WTC11 (cell line): ENCODE measurements around the gene CPAMD8. TPM values are rescaled to one million over a fixed set of nuclear protein-coding genes. Genes with fewer than 3 reads are reported as not detected.

Source experiments
- ATAC-seq: fragments of 200-7000 bp; cut with Tn5 transposase; 2 replicates; pipeline ENCODE4 v1.10.0; 2021; ENCODE audit warnings: mild to moderate bottlenecking, moderate library complexity
- CTCF ChIA-PET: fragments of 300-600 bp; sonication (Branson Sonifier 250); formaldehyde crosslinking; loops from one replicate; lab custom pipeline; 2021; ENCODE audit warnings: antibody characterized with exemption; lab: Charles Lee
- POLR2A ChIA-PET: fragments of 350-600 bp; sonication (Branson Sonifier 250); formaldehyde crosslinking; loops from one replicate; lab custom pipeline; 2021; ENCODE audit warnings: antibody characterized with exemption; lab: Charles Lee
- DNase-seq: peaks from one replicate; pipeline ENCODE4 v3.0.0; 2021; ENCODE audit warnings: low spot score
- H3K27ac Mint-ChIP-seq: 2 replicates; pipeline ENCODE4 v1.8.0; 2021; ENCODE audit warnings: mixed read lengths
- H3K27me3 Mint-ChIP-seq: 2 replicates; pipeline ENCODE4 v1.8.0; 2021; ENCODE audit warnings: low read depth, mild to moderate bottlenecking, moderate library complexity, mixed read lengths
- H3K36me3 Mint-ChIP-seq: 2 replicates; pipeline ENCODE4 v1.8.0; 2021; ENCODE audit warnings: mixed read lengths
- H3K4me1 Mint-ChIP-seq: 2 replicates; pipeline ENCODE4 v1.8.0; 2022; ENCODE audit warnings: mixed read lengths
- H3K4me3 Mint-ChIP-seq: 2 replicates; pipeline ENCODE4 v1.8.0; 2021; ENCODE audit warnings: mild to moderate bottlenecking, moderate library complexity, mixed read lengths
- H3K9me3 Mint-ChIP-seq: 2 replicates; pipeline ENCODE4 v1.8.0; 2021; ENCODE audit warnings: mixed read lengths
- ARID4B ChIP-seq: sonication (generic); formaldehyde crosslinking; IDR thresholded peaks from 2 replicates; pipeline ENCODE4 v1.8.0; 2023; ENCODE audit warnings: missing genetic modification reagents, mild to moderate bottlenecking, borderline replicate concordance
- ATF6 ChIP-seq: sonication (generic); formaldehyde crosslinking; IDR thresholded peaks from 2 replicates; pipeline ENCODE4 v1.8.1; 2023; ENCODE audit warnings: mild to moderate bottlenecking, missing genetic modification reagents
- CDX4 ChIP-seq: fragments of 250-450 bp; sonication (Bioruptor Pico); IDR thresholded peaks from 2 replicates; pipeline ENCODE4 v1.9.0; 2021; ENCODE audit warnings: moderate library complexity, mild to moderate bottlenecking, inconsistent platforms, borderline replicate concordance
- E2F4 ChIP-seq: sonication (generic); formaldehyde crosslinking; IDR thresholded peaks from 2 replicates; pipeline ENCODE4 v1.8.1; 2022; ENCODE audit warnings: low read depth, mild to moderate bottlenecking, moderate library complexity, missing genetic modification reagents, borderline replicate concordance
- ERG ChIP-seq: fragments of 250-450 bp; sonication (Bioruptor Pico); IDR thresholded peaks from 2 replicates; pipeline ENCODE4 v1.8.0; 2021; ENCODE audit warnings: mild to moderate bottlenecking
- NFYB ChIP-seq: sonication (generic); formaldehyde crosslinking; conservative IDR thresholded peaks from 2 replicates; pipeline ENCODE4 v1.8.0; 2022; ENCODE audit warnings: low read depth, missing genetic modification reagents
- SMAD3 ChIP-seq: sonication (generic); formaldehyde crosslinking; IDR thresholded peaks from 2 replicates; pipeline ENCODE4 v1.8.0; 2022; ENCODE audit warnings: missing genetic modification reagents, mild to moderate bottlenecking, borderline replicate concordance
- STAT6 ChIP-seq: sonication (generic); formaldehyde crosslinking; conservative IDR thresholded peaks from 2 replicates; pipeline ENCODE4 v1.8.1; 2023; ENCODE audit warnings: mild to moderate bottlenecking, low read depth, missing genetic modification reagents, moderate library complexity
- ZNF416 ChIP-seq: fragments of 250-450 bp; sonication (Bioruptor Pico); IDR thresholded peaks from 2 replicates; pipeline ENCODE4 v1.9.0; 2021; ENCODE audit warnings: mild to moderate bottlenecking, inconsistent platforms
- ZNF425 ChIP-seq: fragments of 250-450 bp; sonication (Bioruptor Pico); conservative IDR thresholded peaks from 2 replicates; pipeline ENCODE4 v1.9.0; 2021; ENCODE audit warnings: mild to moderate bottlenecking
- ZNF671 ChIP-seq: fragments of 250-450 bp; sonication (Bioruptor Pico); IDR thresholded peaks from 2 replicates; pipeline ENCODE4 v1.8.0; 2021; ENCODE audit warnings: mild to moderate bottlenecking
- total RNA-seq: library from RNA; stranded (reverse); gene quantifications from 3 replicates; pipeline ENCODE4 v1.2.3, GENCODE V29; 2021
- TF ChIP-seq, protein P1 (sequence below): fragments of 250-450 bp; sonication (Bioruptor Pico); IDR thresholded peaks from 2 replicates; pipeline ENCODE4 v1.9.0; 2021; ENCODE audit warnings: mild to moderate bottlenecking, borderline replicate concordance
- TF ChIP-seq, protein P2 (sequence below): sonication (generic); formaldehyde crosslinking; conservative IDR thresholded peaks from 2 replicates; pipeline ENCODE4 v1.8.1; 2022; ENCODE audit warnings: mild to moderate bottlenecking, missing genetic modification reagents
- TF ChIP-seq, protein P3 (sequence below): sonication (generic); formaldehyde crosslinking; IDR thresholded peaks from 2 replicates; pipeline ENCODE4 v1.8.0; 2022; ENCODE audit warnings: mild to moderate bottlenecking, missing genetic modification reagents

CPAMD8 gene
- total RNA-seq, 1 experiment from 2014 or later: 6.9 TPM

GRCh38 chr19:16887353-16888265 lies 139.0 kb downstream of the CPAMD8 start:
- Mint-ChIP-seq H3K27ac (no peak overlapping the region), H3K27me3 (peaks cover 3% of the 10 kb centered on the region; the same call in 1 of the 2 replicates), H3K9me3 (peaks cover 6% of the 10 kb centered on the region), H3K4me3 (no peak overlapping the region), H3K36me3 (peaks cover 6% of the 10 kb centered on the region), H3K4me1 (no peaks in the 10 kb centered on the region)
- DNase-seq: no peak
- ChIA-PET CTCF (interaction anchor here (0.6 to 1.2 kb wide), 2 partner anchors 10 to 173 kb away, joined by 3 to 5 read pairs; no protein-coding TSS in a partner anchor), POLR2A (no interaction called here)
- ATAC-seq: no peak
- TF ChIP-seq, protein P1, sequence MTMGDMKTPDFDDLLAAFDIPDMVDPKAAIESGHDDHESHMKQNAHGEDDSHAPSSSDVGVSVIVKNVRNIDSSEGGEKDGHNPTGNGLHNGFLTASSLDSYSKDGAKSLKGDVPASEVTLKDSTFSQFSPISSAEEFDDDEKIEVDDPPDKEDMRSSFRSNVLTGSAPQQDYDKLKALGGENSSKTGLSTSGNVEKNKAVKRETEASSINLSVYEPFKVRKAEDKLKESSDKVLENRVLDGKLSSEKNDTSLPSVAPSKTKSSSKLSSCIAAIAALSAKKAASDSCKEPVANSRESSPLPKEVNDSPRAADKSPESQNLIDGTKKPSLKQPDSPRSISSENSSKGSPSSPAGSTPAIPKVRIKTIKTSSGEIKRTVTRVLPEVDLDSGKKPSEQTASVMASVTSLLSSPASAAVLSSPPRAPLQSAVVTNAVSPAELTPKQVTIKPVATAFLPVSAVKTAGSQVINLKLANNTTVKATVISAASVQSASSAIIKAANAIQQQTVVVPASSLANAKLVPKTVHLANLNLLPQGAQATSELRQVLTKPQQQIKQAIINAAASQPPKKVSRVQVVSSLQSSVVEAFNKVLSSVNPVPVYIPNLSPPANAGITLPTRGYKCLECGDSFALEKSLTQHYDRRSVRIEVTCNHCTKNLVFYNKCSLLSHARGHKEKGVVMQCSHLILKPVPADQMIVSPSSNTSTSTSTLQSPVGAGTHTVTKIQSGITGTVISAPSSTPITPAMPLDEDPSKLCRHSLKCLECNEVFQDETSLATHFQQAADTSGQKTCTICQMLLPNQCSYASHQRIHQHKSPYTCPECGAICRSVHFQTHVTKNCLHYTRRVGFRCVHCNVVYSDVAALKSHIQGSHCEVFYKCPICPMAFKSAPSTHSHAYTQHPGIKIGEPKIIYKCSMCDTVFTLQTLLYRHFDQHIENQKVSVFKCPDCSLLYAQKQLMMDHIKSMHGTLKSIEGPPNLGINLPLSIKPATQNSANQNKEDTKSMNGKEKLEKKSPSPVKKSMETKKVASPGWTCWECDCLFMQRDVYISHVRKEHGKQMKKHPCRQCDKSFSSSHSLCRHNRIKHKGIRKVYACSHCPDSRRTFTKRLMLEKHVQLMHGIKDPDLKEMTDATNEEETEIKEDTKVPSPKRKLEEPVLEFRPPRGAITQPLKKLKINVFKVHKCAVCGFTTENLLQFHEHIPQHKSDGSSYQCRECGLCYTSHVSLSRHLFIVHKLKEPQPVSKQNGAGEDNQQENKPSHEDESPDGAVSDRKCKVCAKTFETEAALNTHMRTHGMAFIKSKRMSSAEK (CRISPR knock-in tag): no peak
- TF ChIP-seq NFYB (CRISPR knock-in tag) (no peak), CDX4 (CRISPR knock-in tag) (no peak), STAT6 (no peak), ARID4B (CRISPR knock-in tag) (no peak), ZNF416 (no peak), ZNF671 (no peak), ERG (CRISPR knock-in tag) (no peak), ZNF425 (CRISPR knock-in tag) (no peak), E2F4 (CRISPR knock-in tag) (no peak), SMAD3 (CRISPR knock-in tag) (no peak), ATF6 (CRISPR knock-in tag) (no peak)
- TF ChIP-seq, protein P2, sequence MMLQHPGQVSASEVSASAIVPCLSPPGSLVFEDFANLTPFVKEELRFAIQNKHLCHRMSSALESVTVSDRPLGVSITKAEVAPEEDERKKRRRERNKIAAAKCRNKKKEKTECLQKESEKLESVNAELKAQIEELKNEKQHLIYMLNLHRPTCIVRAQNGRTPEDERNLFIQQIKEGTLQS: no peak
- TF ChIP-seq, protein P3, sequence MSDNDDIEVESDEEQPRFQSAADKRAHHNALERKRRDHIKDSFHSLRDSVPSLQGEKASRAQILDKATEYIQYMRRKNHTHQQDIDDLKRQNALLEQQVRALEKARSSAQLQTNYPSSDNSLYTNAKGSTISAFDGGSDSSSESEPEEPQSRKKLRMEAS (CRISPR knock-in tag): no peak
